ENCODE results near the gene ERCC1.
"Not testable (repeated sequence)": the region's sequence is repeated elsewhere in the genome, so short reads cannot be mapped to it uniquely, and the experiment has no call there.

Gene ERCC1

DNA sequence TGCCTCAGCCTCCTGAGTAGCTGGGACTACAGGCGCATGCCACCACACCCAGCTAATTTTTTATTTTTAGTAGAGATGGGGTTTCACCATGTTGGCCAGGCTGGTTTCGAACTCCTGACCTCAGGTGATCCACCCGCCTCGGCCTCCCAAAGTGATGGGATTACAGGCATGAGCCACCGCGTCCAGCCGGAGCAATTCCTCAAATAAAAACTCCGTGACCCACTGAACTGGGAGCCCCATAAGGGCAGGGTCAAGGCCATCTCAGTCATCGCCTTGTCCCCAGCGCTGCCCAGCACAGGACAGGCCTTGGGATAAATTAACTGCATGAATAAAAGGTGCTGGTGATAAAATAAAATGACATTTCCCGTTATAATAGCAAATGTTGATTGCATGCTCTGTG is 6.2 kb upstream of the ERCC1 start:
- peaks cover 13% of the 10 kb centered on the region for H3K4me1 ChIP-seq (ENCODE audit: control insufficient read depth, insufficient read depth, low read length, poor library complexity, severe bottlenecking)
- H3K4me3 ChIP-seq (ENCODE audit: extremely low read depth, insufficient read depth, low read length, poor library complexity, severe bottlenecking); H3K27ac ChIP-seq (ENCODE audit: low read depth, low read length, severe bottlenecking); H3K36me3 ChIP-seq (ENCODE audit: control insufficient read depth, insufficient read depth, low read length); H3K9me3 ChIP-seq (ENCODE audit: control insufficient read depth, low read length): not testable (repeated sequence)
- WGBS, 2 experiments (ENCODE audit: insufficient coverage in 2 of 2), result 83 to 89% methylated on average over 7 to 9 of the region's 11 CpGs

- H3K4me1 ChIP-seq (ENCODE audit: control insufficient read depth, insufficient read depth, low read length, poor library complexity, severe bottlenecking), result peaks cover 13% of the 10 kb centered on the region
- H3K36me3 ChIP-seq (ENCODE audit: control insufficient read depth, insufficient read depth, low read length), result no peaks in the 10 kb centered on the region
- 6 to 7% methylated on average over 54 to 63 of the region's 73 CpGs for WGBS, 2 experiments (ENCODE audit: insufficient coverage in 2 of 2)
- H3K9me3 ChIP-seq (ENCODE audit: control insufficient read depth, low read length), result no peaks in the 10 kb centered on the region
- H3K4me3 ChIP-seq (ENCODE audit: extremely low read depth, insufficient read depth, low read length, poor library complexity, severe bottlenecking), result peak overlapping the region; percentile 48
- H3K27ac ChIP-seq (ENCODE audit: low read depth, low read length, severe bottlenecking), result peak overlapping the region; percentile 93
Observed at GRCh38 chr19:45428384-45429231, 4.9 kb upstream of the ERCC1 start.

DNA sequence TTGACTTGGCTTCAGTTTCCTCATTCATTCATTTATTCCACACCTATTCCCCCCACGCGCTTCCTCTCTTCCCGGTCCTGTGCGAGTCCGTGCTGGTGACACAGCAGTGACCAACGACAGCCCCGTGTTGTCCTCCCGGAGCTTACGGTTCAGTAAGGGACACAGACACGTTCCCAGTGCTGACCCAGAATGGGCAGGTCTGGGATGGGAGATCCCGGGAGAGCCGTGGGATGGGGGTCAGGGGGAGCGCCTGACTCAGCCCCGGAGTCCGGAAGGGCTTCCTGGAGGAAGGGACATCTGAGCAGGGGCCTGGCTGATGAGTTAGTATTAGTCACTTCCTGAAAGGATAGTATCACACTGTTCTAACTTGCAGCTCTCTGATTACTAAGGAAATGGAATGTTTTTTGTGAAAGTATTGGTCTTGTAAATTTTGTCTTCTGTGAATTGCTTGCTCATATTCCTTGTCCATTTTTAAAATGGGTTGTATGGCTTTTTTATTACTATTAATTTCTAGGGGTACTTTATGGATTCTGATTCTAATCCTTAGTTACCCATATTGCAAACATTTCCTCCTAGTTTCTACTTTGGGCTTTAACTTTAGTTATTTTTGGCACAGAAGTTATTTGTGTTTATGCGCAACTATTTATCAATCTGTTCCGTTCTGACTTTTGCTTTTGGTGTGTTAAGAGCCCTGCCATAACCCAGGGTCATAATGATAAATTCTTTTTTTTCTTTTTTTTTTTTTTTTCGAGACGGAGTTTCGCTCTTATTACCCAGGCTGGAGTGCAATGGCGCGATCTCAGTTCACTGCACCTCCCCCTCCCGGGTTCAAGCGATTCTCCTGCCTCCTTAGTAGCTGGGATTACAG is 708 bp upstream of the ERCC1 start:
- peaks cover 15% of the 10 kb centered on the region for H3K36me3 ChIP-seq (ENCODE audit: control insufficient read depth, insufficient read depth, low read length)
- WGBS, 2 experiments (ENCODE audit: insufficient coverage in 2 of 2), result 5 to 10% methylated on average over 16 to 20 of the region's 24 CpGs
- H3K4me1 ChIP-seq (ENCODE audit: control insufficient read depth, insufficient read depth, low read length, poor library complexity, severe bottlenecking), result peaks cover 19% of the 10 kb centered on the region
- H3K27ac ChIP-seq (ENCODE audit: low read depth, low read length, severe bottlenecking), result peak overlapping the region; percentile 97
- no peaks in the 10 kb centered on the region for H3K9me3 ChIP-seq (ENCODE audit: control insufficient read depth, low read length)
- H3K4me3 ChIP-seq (ENCODE audit: extremely low read depth, insufficient read depth, low read length, poor library complexity, severe bottlenecking), result peak overlapping the region; percentile 72

DNA sequence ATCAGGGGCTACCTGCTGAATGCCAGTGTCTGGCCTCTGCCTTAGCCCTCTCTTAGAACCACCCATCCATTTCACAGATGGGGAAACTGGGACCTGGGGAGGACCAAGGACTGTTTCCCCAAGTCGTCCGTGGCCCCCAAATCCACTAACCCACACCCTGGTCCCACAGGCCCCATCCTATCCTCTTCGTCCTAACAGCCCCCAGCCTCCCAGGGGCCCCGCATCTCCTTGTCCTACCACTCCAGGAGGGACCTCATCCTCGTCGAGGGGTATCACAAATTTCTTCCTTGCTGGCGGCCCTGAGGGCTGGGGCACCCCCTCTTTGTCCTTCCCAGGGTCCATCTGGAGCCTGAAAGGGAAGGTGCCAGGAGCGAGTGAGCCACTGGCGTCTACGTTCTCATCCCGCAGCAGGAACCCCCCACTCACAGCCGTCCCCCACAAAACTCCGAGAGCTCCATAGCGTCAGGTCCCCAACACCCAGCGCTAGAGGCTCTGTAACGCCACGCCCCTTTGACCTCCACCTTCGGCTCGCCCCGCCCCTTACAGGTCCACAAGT is 606 bp downstream of the ERCC1 start:
- H3K36me3 ChIP-seq (ENCODE audit: control insufficient read depth, insufficient read depth, low read length), result peaks cover 27% of the 10 kb centered on the region
- peak overlapping the region; percentile 72 for H3K4me3 ChIP-seq (ENCODE audit: extremely low read depth, insufficient read depth, low read length, poor library complexity, severe bottlenecking)
- WGBS, 2 experiments (ENCODE audit: insufficient coverage in 2 of 2), result 14 to 19% methylated on average over 14 to 19 of the region's 20 CpGs
- no peaks in the 10 kb centered on the region for H3K9me3 ChIP-seq (ENCODE audit: control insufficient read depth, low read length)
- H3K27ac ChIP-seq (ENCODE audit: low read depth, low read length, severe bottlenecking), result peak overlapping the region; percentile 97
- peaks cover 15% of the 10 kb centered on the region for H3K4me1 ChIP-seq (ENCODE audit: control insufficient read depth, insufficient read depth, low read length, poor library complexity, severe bottlenecking)

DNA sequence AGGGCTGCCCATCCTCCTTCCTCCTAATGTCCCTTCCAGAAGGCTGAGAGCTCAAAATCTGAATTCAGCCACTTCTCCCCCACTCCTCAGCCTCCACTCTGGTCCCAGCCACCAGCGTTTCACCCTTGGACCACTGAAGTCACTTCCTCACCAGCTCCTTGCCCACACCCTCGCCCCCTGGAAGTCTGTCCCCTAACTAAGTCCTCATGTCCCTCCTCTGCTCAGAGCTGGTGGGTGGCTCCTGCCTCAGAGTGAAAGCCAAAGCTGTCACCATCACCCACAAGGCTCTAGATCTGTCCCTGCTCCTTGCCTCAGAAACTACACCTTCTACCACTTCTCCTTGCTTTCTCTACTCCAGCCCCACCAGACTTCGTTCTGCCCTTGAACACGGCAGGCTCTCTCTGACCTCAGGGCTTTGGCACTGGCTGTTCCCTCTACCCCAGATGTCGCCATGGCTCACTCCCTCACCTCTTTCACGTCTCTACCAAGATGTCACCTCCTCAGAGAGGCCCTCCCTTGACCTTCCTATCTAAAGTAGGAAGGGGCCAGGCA is 1.7 kb downstream of the ERCC1 start:
- WGBS, 2 experiments (ENCODE audit: insufficient coverage in 2 of 2), result 96 to 97% methylated on average over 5 to 6 of the region's 6 CpGs
- H3K36me3 ChIP-seq (ENCODE audit: control insufficient read depth, insufficient read depth, low read length), result peaks cover 38% of the 10 kb centered on the region
- H3K4me1 ChIP-seq (ENCODE audit: control insufficient read depth, insufficient read depth, low read length, poor library complexity, severe bottlenecking), result peaks cover 15% of the 10 kb centered on the region
- no peak overlapping the region for H3K27ac ChIP-seq (ENCODE audit: low read depth, low read length, severe bottlenecking)
- H3K4me3 ChIP-seq (ENCODE audit: extremely low read depth, insufficient read depth, low read length, poor library complexity, severe bottlenecking), result peak overlapping the region; percentile 72
- H3K9me3 ChIP-seq (ENCODE audit: control insufficient read depth, low read length), result no peaks in the 10 kb centered on the region

GRCh38 chr19:45420871-45421270 is 2.8 kb downstream of the ERCC1 start:
- H3K4me3 ChIP-seq (ENCODE audit: extremely low read depth, insufficient read depth, low read length, poor library complexity, severe bottlenecking), result no peak overlapping the region
- H3K4me1 ChIP-seq (ENCODE audit: control insufficient read depth, insufficient read depth, low read length, poor library complexity, severe bottlenecking), result peaks cover 15% of the 10 kb centered on the region

GRCh38 chr19:45420356-45420755 is 3.4 kb downstream of the ERCC1 start:
- Histone ChIP-seq H3K27ac (ENCODE audit: low read depth, low read length, severe bottlenecking) (no peak overlapping the region), H3K36me3 (ENCODE audit: control insufficient read depth, insufficient read depth, low read length) (peaks cover 54% of the 10 kb centered on the region), H3K9me3 (ENCODE audit: control insufficient read depth, low read length) (no peaks in the 10 kb centered on the region), H3K4me1 (ENCODE audit: control insufficient read depth, insufficient read depth, low read length, poor library complexity, severe bottlenecking) (peaks cover 11% of the 10 kb centered on the region), H3K4me3 (ENCODE audit: extremely low read depth, insufficient read depth, low read length, poor library complexity, severe bottlenecking) (no peak overlapping the region)
- 98 to 99% methylated on average over 9 to 10 of the region's 10 CpGs for WGBS, 2 experiments (ENCODE audit: insufficient coverage in 2 of 2)

More at GRCh38 chr19:45420871-45421270, 2.8 kb downstream of the ERCC1 start:
- H3K27ac ChIP-seq (ENCODE audit: low read depth, low read length, severe bottlenecking), result no peak overlapping the region
- H3K36me3 ChIP-seq (ENCODE audit: control insufficient read depth, insufficient read depth, low read length), result peaks cover 49% of the 10 kb centered on the region
- WGBS, 2 experiments (ENCODE audit: insufficient coverage in 2 of 2), result 97 to 98% methylated on average over 5 of the region's 6 CpGs
- H3K9me3 ChIP-seq (ENCODE audit: control insufficient read depth, low read length), result no peaks in the 10 kb centered on the region

DNA sequence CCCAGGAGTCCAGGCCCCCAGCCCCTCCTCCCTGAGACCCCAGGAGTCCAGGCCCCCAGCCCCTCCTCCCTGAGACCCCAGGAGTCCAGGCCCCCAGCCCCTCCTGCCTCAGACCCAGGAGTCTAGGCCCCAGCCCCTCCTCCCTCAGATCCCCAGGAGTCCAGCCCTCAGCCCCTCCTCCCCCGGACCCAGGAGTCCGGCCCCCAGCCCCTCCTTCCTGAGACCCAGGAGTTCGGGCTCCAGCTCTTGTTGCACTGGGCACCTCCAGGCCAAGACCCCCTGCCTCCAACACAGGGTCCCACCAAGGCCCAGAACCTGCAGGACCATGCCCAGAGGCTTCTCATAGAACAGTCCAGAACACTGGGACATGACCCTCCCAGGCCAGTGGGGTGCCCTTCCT is 3.8 kb downstream of the ERCC1 start:
- no peak overlapping the region for H3K27ac ChIP-seq (ENCODE audit: low read depth, low read length, severe bottlenecking)
- peaks cover 57% of the 10 kb centered on the region for H3K36me3 ChIP-seq (ENCODE audit: control insufficient read depth, insufficient read depth, low read length)
- no peak overlapping the region for H3K4me3 ChIP-seq (ENCODE audit: extremely low read depth, insufficient read depth, low read length, poor library complexity, severe bottlenecking)
- no peaks in the 10 kb centered on the region for H3K9me3 ChIP-seq (ENCODE audit: control insufficient read depth, low read length)
- WGBS, 2 experiments (ENCODE audit: insufficient coverage in 2 of 2), result 75% methylated on average over 2 of the region's 3 CpGs; no CpG with 5 or more reads in 1 of the 2 experiments
- H3K4me1 ChIP-seq (ENCODE audit: control insufficient read depth, insufficient read depth, low read length, poor library complexity, severe bottlenecking), result peaks cover 10% of the 10 kb centered on the region

GRCh38 chr19:45419396-45419795 is 4.3 kb downstream of the ERCC1 start:
- Histone ChIP-seq H3K4me1 (ENCODE audit: control insufficient read depth, insufficient read depth, low read length, poor library complexity, severe bottlenecking) (peaks cover 10% of the 10 kb centered on the region), H3K27ac (ENCODE audit: low read depth, low read length, severe bottlenecking) (no peak overlapping the region), H3K9me3 (ENCODE audit: control insufficient read depth, low read length) (no peaks in the 10 kb centered on the region), H3K36me3 (ENCODE audit: control insufficient read depth, insufficient read depth, low read length) (peaks cover 62% of the 10 kb centered on the region), H3K4me3 (ENCODE audit: extremely low read depth, insufficient read depth, low read length, poor library complexity, severe bottlenecking) (no peak overlapping the region)
- 94 to 98% methylated on average over 4 of the region's 4 CpGs for WGBS, 2 experiments (ENCODE audit: insufficient coverage in 2 of 2)

- Histone ChIP-seq H3K4me3 (ENCODE audit: extremely low read depth, insufficient read depth, low read length, poor library complexity, severe bottlenecking) (no peak overlapping the region), H3K36me3 (ENCODE audit: control insufficient read depth, insufficient read depth, low read length) (peaks cover 68% of the 10 kb centered on the region), H3K4me1 (ENCODE audit: control insufficient read depth, insufficient read depth, low read length, poor library complexity, severe bottlenecking) (peaks cover 10% of the 10 kb centered on the region), H3K9me3 (ENCODE audit: control insufficient read depth, low read length) (no peaks in the 10 kb centered on the region), H3K27ac (ENCODE audit: low read depth, low read length, severe bottlenecking) (no peak overlapping the region)
- WGBS, 2 experiments (ENCODE audit: insufficient coverage in 2 of 2), result 97 to 100% methylated on average over 2 to 4 of the region's 9 CpGs
Observed at GRCh38 chr19:45418802-45419201, 4.9 kb downstream of the ERCC1 start.
